NCI-H128 (cell line): Measurements from ENCODE around the gene DOK5.

ENCODE experiments used
- DNase-seq: peaks from one replicate; lab custom pipeline; 2025; ENCODE audit not compliant: unreplicated experiment; lab: John Stamatoyannopoulos, UW

The DOK5 gene

GRCh38 chr20:54681869-54682268 lies 206.5 kb downstream of the DOK5 start:
- no peak for DNase-seq

- DNase-seq, result no peak
Measured at GRCh38 chr20:54688476-54688875, 213.1 kb downstream of the DOK5 start.

GRCh38 chr20:54690323-54690722 lies 214.9 kb downstream of the DOK5 start:
- DNase-seq, result no peak

GRCh38 chr20:54691327-54691726 lies 215.9 kb downstream of the DOK5 start:
- DNase-seq, result no peak

GRCh38 chr20:54692168-54692887 lies 216.9 kb downstream of the DOK5 start:
- no peak for DNase-seq

GRCh38 chr20:54694516-54694915 lies 219.1 kb downstream of the DOK5 start:
- no peak for DNase-seq

GRCh38 chr20:54698373-54698772 lies 223.0 kb downstream of the DOK5 start:
- DNase-seq, result no peak
